Right cardiac atrium (tissue), 5 donors: Measurements from ENCODE around the gene TMPRSS12. TPM values are rescaled to one million over a fixed set of nuclear protein-coding genes. Genes with fewer than 3 reads are reported as not detected.
A peak's percentile ranks its signal among the peaks of the same experiment; 100 is the strongest.
"Not testable (repeated sequence)": the region's sequence is repeated elsewhere in the genome, so short reads cannot be mapped to it uniquely, and the experiment has no call there.

Source experiments
- ATAC-seq, 2 donors: fragments of 200-7000 bp; cut with Tn5 transposase; one replicate each; pipeline versions ENCODE4 v1.8.0 to v1.9.1; 2020; ENCODE audit warnings: moderate library complexity in 2 of 2, mild to moderate bottlenecking in 1 of 2
- DNase-seq, 3 donors: peaks; one replicate each; pipeline ENCODE4 v3.0.0-alpha.2; 2020
- H3K27ac ChIP-seq: one replicate; pipeline ENCODE4 v1.5.1; 2013; ENCODE audit warnings: mild to moderate bottlenecking, low read length, control low read depth, moderate library complexity
- H3K27me3 ChIP-seq: one replicate; pipeline ENCODE4 v1.6.1; 2013; ENCODE audit not compliant: control insufficient read depth, insufficient read depth
- H3K4me1 ChIP-seq: one replicate; pipeline ENCODE4 v1.6.1; 2013; ENCODE audit warnings: low read length; ENCODE audit not compliant: control insufficient read depth, insufficient read depth
- H3K4me3 ChIP-seq: one replicate; pipeline ENCODE4 v1.5.1; 2013; ENCODE audit warnings: low read length, control low read depth
- H3K9me3 ChIP-seq: one replicate; pipeline ENCODE4 v1.6.1; 2013; ENCODE audit warnings: low read length; ENCODE audit not compliant: control insufficient read depth
- WGBS: extraction: QIAGEN DNeasy Blood & Tissue Kit; methylation state at CpG from one replicate; pipeline ENCODE4 v1.1.7; 2013; 5-methylcytosine and 5-hydroxymethylcytosine counted together
- intact Hi-C, 4 donors: fragments of 100-400 bp; cut with DNase I; formaldehyde crosslinking; loops; one replicate each; pipeline versions ENCODE4 v1.11.0 to v1.14.0; 2022 to 2023
- polyA plus RNA-seq: library from polyadenylated mRNA; stranded (reverse); fragments of 200-250 nt; gene quantifications from one replicate; pipeline ENCODE4 v1.2.3, GENCODE V29; 2013
- total RNA-seq, 4 donors: library from RNA; stranded (reverse); fragmentation: NEBNext Ultra II Directional; extraction: Animal tissue kit (Norgen Biotek cat#: 25700); gene quantifications; one replicate each; pipeline ENCODE4 v1.2.1, GENCODE V29; 2021
- donor health status: healthy with polysubstance abuse.
- donor health status: DM: no; HTN: yes; CAD: no.
- donor health status: DM: no; HTN: no; CAD: no.
- donor health status: DM: no; HTN: yes; CAD: no; lungs with severe emphysema.
- donor health status: DM: yes; HTN: yes; CAD: no.

TMPRSS12 gene
- total and polyA plus RNA-seq, 5 donors: not detected

DNA sequence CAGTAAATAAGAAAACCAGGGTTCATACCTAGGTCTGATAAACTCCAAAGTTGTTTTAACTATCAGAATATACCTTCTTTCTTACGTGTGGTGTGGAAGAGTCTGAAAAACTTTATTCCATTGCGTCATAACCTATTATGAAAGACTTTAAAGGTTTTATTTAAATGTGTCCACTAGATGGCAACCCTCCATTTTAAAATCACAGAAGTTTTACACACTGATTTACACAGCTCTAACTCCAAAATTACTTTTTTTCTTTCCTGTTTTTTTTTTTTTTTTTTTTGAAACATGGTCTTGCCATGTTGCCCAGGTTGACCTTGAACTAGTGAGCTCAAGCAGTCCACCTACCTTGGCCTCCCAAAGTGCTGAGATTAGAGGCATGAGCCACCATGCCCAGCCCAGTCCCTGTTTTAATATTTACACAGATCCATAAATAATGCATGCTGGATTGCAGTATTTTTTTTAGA is 17.3 kb upstream of the TMPRSS12 start:
- DNase-seq (no peak), ATAC-seq (peak; percentile 68 to 82)
- WGBS: 2% methylated on average over 2 of the region's 2 CpGs
- H3K4me3 ChIP-seq: no peak overlapping the region
- no peaks in the 10 kb centered on the region for H3K9me3 ChIP-seq
- intact Hi-C loops: loop anchor here (5.0 to 10.0 kb wide), 6 partner anchors 109 to 519 kb away; partner anchors contain the start of gene CELA1 (in 2 of the 4)
- H3K27me3 ChIP-seq: no peaks in the 10 kb centered on the region
- H3K4me1 ChIP-seq: no peaks in the 10 kb centered on the region
- H3K27ac ChIP-seq: no peak overlapping the region

DNA sequence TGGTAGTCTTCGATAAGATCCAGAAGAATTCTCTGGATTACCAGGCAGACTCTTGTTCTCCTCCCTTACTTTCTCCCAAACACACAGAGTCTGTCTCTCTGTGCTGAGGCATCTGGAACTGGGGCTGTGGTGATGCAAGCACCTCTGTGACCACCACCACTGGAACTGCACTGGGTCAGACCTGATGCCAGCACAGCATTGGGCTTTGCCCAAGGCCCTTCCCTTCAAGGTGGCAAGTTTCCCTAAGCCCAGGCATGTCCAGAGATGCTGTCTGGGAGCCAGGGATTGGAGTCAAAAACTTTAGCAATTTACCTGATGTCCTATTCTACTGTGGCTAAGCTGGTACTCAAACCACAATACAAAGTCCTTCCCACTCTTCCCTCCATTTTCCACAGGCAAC is 14.6 kb upstream of the TMPRSS12 start:
- DNase-seq (no peak), ATAC-seq (no peak)
- Histone ChIP-seq H3K27me3 (no peaks in the 10 kb centered on the region), H3K4me3 (no peak overlapping the region), H3K9me3 (no peaks in the 10 kb centered on the region), H3K27ac (no peak overlapping the region), H3K4me1 (no peaks in the 10 kb centered on the region)
- intact Hi-C loops: loop anchor here (5.0 to 10.0 kb wide), 6 partner anchors 107 to 517 kb away; partner anchors contain the start of gene CELA1 (in 2 of the 4)
- WGBS: 93% methylated on average over 1 of the region's 1 CpG

DNA sequence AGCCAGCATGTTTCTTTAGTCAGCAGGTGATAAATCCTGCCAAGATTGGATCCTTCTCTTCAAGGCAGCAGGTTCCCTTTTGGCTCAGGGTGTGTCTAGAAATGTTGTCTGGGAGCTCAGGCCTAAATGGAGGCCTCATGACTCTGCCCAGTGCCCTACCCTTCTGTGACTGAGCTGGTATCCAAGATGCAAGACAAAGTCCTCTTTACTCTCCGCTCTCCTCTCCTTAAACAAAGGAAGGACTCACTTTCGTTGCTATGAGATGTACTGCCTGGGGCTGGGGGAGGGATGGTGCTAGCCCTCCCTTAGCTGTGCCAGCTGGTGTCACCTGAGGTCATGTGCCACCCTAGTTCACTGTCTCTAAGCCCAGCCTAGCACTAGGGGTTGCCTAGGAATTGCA is 13.8 kb upstream of the TMPRSS12 start:
- DNase-seq (no peak), ATAC-seq (peak in 1 of 2 donors; percentile 26)
- Histone ChIP-seq H3K4me1 (no peaks in the 10 kb centered on the region), H3K9me3 (no peaks in the 10 kb centered on the region), H3K4me3 (no peak overlapping the region), H3K27me3 (no peaks in the 10 kb centered on the region), H3K27ac (no peak overlapping the region)
- intact Hi-C loops: loop anchor here (5.0 to 10.0 kb wide), 6 partner anchors 106 to 516 kb away; partner anchors contain the start of gene CELA1 (in 2 of the 4)
- 77% methylated on average over 2 of the region's 2 CpGs for WGBS

DNA sequence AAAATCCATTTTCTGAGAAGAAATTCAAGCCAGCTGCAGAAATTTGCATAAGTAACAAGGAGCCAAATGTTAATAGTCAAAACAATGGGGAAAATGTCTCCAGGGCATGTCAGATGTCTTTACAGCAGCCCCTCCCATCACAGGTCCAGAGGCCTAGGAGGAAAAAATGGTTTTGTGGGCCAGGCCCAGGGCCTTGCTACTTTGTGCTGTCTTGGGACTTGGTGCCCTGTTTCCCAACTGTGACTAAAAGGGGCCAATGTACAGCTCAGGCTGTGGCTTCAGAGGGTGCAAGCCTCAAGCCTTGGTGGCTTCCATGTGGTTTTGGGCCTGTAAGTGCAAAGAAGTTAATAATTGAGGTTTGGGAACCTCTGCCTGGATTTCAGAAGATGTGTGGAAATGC is 8.9 kb upstream of the TMPRSS12 start:
- intact Hi-C loops, H3K4me3 ChIP-seq, H3K27me3 ChIP-seq, H3K9me3 ChIP-seq, DNase-seq, H3K4me1 ChIP-seq, ATAC-seq, H3K27ac ChIP-seq: not testable (repeated sequence)

DNA sequence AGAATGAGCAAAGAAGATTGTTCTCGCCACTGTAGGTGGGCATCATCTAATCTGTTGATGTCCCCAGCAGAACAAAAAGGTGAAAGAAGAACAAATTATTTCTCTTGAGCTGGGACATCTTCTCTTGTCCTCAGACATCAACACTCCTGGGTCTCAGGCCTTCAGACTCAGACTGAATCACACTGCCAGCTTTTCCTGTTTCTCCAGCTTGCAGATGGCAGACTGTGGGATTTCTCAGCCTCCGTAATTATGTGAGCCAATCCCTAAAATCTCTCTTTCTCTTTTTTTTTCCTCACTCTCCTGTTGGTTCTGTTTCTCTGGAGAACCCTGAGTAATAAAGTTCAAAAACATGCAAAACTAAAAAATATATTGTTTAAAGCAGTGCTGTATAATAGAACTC is 3.7 kb upstream of the TMPRSS12 start:
- Histone ChIP-seq H3K27me3 (no peaks in the 10 kb centered on the region), H3K4me3 (no peak overlapping the region), H3K27ac (no peak overlapping the region), H3K9me3 (no peaks in the 10 kb centered on the region), H3K4me1 (no peaks in the 10 kb centered on the region)
- ATAC-seq: no peak
- intact Hi-C loops: no loop called here
- no peak for DNase-seq
- 78% methylated on average over 2 of the region's 2 CpGs for WGBS

DNA sequence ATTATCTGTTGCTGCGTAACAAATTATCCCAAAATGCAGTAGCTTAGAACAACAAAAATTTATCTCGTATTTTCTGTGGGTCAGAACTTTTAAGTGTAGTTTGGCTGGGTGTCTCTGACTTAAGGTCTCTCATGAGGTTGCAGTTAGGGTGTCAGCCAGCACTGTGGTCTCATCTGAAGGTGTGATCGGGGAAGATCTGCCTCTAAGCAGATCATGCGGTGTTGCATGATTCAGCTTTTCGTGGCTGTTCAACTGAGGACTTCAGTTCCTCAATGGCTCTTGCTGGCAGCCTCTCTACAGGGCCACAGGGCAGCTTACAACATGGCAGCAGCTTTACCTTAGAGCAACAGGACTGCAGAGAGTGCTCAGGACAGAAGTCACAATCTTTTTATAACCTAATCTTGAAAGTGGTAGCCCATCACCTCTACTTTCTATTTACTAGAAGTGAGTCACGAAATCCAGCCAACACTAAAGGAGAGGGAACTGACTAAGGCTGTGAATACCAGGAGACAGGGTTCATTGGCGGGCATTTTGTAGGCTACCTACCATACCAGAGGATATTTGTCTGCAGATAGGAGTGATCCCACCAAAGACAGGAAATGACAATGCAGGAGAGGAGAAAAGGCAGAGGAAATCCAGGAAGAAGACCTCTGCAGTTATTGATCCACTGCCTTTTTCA is 1.8 kb upstream of the TMPRSS12 start:
- intact Hi-C loops: no loop called here
- no peak for DNase-seq
- ATAC-seq: no peak
- Histone ChIP-seq H3K4me1 (no peaks in the 10 kb centered on the region), H3K4me3 (no peak overlapping the region), H3K27me3 (no peaks in the 10 kb centered on the region), H3K27ac (no peak overlapping the region), H3K9me3 (no peaks in the 10 kb centered on the region)
- WGBS: 96% methylated on average over 7 of the region's 7 CpGs

DNA sequence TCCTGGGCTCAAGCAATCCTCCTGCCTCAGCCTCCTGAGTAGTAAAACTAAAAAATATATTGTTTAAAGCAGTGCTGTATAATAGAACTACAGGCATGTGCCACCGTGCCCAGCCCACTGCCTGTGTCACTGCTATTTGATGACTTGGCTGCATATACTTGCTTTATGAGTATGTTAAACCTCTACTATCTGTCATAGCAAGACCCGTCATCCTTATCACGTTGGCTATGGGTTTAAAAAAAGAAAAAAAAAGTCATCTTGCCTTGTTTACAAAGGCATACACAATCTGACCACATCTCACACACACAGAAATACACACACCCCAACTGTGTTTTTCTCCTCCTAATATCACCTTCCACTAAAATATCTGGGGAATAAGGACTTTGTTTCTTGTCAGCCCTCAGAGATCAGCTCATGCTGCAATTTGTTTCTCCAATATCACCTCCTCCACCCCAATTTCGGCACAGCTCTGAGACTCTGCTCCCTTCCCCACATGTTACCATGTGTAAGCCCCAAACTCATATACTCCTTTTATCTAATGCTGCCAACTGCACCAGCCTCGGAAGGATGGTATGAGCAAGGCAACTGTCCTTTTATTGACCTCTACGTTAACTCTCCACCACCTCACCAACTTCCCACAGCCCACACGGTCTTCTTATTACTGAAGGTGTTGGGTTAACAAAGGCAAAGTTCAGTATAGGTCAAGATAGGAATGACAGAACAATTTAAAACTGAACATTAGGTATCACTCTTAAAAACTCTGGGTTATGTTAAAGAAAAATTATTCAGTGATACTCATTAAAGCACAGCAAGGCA is 802 bp upstream of the TMPRSS12 start:
- H3K4me1 ChIP-seq: no peaks in the 10 kb centered on the region
- 48% methylated on average over 7 of the region's 7 CpGs for WGBS
- no peak overlapping the region for H3K27ac ChIP-seq
- no peaks in the 10 kb centered on the region for H3K27me3 ChIP-seq
- H3K4me3 ChIP-seq: no peak overlapping the region
- intact Hi-C loops: no loop called here
- no peaks in the 10 kb centered on the region for H3K9me3 ChIP-seq
- DNase-seq (no peak), ATAC-seq (no peak)

DNA sequence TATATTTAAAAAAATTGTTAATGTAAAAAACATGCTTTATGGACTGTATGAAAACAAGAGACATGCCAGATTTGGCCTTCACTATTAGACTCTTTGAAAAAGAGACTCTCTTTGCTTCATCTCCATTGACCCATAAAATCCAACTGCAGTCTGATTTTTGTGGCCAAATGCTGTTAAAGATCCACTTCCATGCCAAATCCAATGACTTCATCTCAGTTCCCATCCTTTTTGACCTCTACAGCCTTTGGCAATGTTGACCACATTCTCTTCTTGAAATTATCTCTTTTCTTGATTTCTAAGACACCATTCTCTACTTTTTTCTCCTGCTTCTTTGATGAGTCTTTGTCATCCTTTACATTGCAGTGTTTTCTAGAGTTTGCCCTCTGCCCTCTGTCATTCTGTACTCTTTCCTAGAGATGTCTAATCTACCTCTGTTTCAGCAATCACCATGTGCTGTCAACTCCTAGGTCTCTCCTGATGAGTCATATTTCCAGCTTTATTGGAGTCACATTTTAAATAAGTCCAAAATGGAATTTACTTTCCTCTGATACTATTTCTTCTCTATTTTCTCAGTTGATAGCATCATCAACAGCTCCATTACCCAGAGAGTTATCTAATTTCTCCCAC is 2.4 kb downstream of the TMPRSS12 start:
- Histone ChIP-seq H3K9me3 (no peaks in the 10 kb centered on the region), H3K4me3 (no peak overlapping the region), H3K4me1 (no peaks in the 10 kb centered on the region), H3K27me3 (no peaks in the 10 kb centered on the region), H3K27ac (no peak overlapping the region)
- intact Hi-C loops: no loop called here
- DNase-seq: no peak
- ATAC-seq: no peak

DNA sequence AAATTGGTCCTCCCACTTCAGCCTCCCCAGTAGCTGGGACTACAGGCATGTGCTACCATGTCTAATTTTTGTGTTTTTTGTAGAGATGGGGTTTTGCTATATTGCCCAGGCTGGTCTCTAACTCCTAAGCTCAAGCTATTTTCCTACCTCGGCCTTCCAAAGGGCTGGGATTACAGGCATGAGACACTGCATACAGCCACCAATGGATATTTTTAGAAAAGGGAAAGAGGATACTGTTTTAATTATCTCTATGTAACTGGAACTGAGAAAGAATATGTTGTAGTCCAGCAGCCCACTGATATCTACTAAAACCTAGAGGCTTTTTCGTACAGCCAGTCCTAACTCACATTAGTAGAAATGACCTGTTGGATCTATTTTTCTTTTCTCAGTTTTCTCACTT is 6.2 kb downstream of the TMPRSS12 start:
- H3K27me3 ChIP-seq: no peaks in the 10 kb centered on the region
- WGBS: 52% methylated on average over 2 of the region's 2 CpGs
- no peak for DNase-seq
- H3K9me3 ChIP-seq: no peaks in the 10 kb centered on the region
- H3K27ac ChIP-seq: no peak overlapping the region
- no peaks in the 10 kb centered on the region for H3K4me1 ChIP-seq
- intact Hi-C loops: no loop called here
- H3K4me3 ChIP-seq: no peak overlapping the region
- ATAC-seq: no peak

DNA sequence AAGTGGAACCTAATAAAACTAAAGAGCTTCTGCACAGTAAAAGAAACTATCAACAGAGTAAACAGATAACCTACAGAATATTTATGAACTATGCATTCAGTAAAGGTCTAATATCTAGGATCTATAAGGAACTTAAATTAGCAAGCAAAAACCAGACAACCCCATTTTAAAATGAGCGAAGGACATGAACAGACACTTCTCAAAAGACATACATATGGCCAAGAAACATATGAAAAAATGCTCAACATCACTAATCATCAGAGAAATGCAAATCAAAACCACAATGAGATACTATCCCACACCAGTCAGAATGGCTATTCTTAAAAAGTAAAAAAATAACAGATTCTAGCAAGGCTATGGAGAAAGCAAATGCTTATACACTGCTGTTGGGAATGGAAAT is 12.5 kb downstream of the TMPRSS12 start:
- DNase-seq, intact Hi-C loops, H3K27ac ChIP-seq, ATAC-seq, H3K9me3 ChIP-seq, H3K4me3 ChIP-seq, H3K4me1 ChIP-seq, H3K27me3 ChIP-seq: not testable (repeated sequence)
- 98% methylated on average over 1 of the region's 1 CpG for WGBS

DNA sequence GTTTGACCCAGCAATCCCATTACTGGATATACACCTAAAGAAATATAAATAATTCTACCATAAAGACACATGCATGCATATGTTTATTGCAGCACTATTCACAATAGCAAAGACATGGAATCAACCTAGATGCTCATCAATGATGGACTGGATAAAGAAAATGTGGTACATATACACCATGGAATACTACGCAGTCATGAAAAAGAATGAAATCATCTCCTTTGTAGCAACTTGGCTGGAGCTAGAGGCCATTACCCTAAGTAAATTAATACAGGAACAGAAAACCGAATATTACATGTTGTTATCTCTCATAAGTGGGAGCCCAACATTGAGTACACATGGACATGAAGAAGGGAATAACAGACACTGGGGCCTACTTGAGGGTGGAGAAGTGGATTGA is 13.0 kb downstream of the TMPRSS12 start:
- whole genome bisulfite sequencing: 86% methylated on average over 2 of the region's 2 CpGs
- H3K4me1 ChIP-seq, DNase-seq, H3K4me3 ChIP-seq, H3K9me3 ChIP-seq, intact Hi-C loops, H3K27me3 ChIP-seq, ATAC-seq, H3K27ac ChIP-seq: not testable (repeated sequence)
